Muscle layer of duodenum (tissue), 2 donors: Measurements from ENCODE around the gene FUT7.
A peak's percentile ranks its signal among the peaks of the same experiment; 100 is the strongest.

Experiments used
- H3K27ac ChIP-seq: one replicate; pipeline ENCODE4 v1.7.0; 2013; ENCODE audit warnings: mild to moderate bottlenecking, low read length
- H3K27me3 ChIP-seq: one replicate; pipeline ENCODE4 v1.7.0; 2013; ENCODE audit warnings: low read depth, mild to moderate bottlenecking, control low read depth, low read length
- H3K36me3 ChIP-seq, 2 donors: one replicate each; pipeline ENCODE4 v1.7.0; 2013; ENCODE audit warnings: low read length in 2 of 2, control low read depth in 1 of 2, mild to moderate bottlenecking in 1 of 2; ENCODE audit not compliant: insufficient read depth in 2 of 2, control insufficient read depth in 1 of 2
- H3K4me1 ChIP-seq, 2 donors: one replicate each; pipeline ENCODE4 v1.7.0; 2013; ENCODE audit warnings: low read length in 2 of 2, mild to moderate bottlenecking in 2 of 2, control low read depth in 1 of 2, moderate library complexity in 1 of 2; ENCODE audit not compliant: insufficient read depth in 2 of 2, control insufficient read depth in 1 of 2
- H3K4me3 ChIP-seq, 2 donors: one replicate each; pipeline ENCODE4 v1.7.0; 2013; ENCODE audit warnings: low read length in 2 of 2, low read depth in 1 of 2, mild to moderate bottlenecking in 1 of 2
- H3K9me3 ChIP-seq, 2 donors: one replicate each; pipeline ENCODE4 v1.7.0; 2013; ENCODE audit warnings: low read length in 2 of 2, control low read depth in 1 of 2, mild to moderate bottlenecking in 1 of 2; ENCODE audit not compliant: control insufficient read depth in 1 of 2
- donor health status: healthy.

FUT7 gene

GRCh38 chr9:137002646-137003041 is 29.2 kb downstream of the FUT7 start:
- Histone ChIP-seq H3K27ac (no peak overlapping the region), H3K27me3 (no peaks in the 10 kb centered on the region), H3K36me3 (no peaks in the 10 kb centered on the region), H3K9me3 (no peaks in the 10 kb centered on the region), H3K4me3 (no peak overlapping the region), H3K4me1 (peaks cover 0 to 5% of the 10 kb centered on the region in 2 donors)

- Histone ChIP-seq H3K4me3 (no peak overlapping the region), H3K9me3 (no peaks in the 10 kb centered on the region), H3K36me3 (no peaks in the 10 kb centered on the region), H3K4me1 (peaks cover 0 to under 1% of the 10 kb centered on the region in 2 donors), H3K27ac (no peak overlapping the region), H3K27me3 (no peaks in the 10 kb centered on the region)
These were observed 29.8 kb downstream of the FUT7 start for GRCh38 chr9:137001857-137002645.

- H3K36me3 ChIP-seq: no peaks in the 10 kb centered on the region
- no peak overlapping the region for H3K27ac ChIP-seq
- no peaks in the 10 kb centered on the region for H3K9me3 ChIP-seq
- peaks cover 5% of the 10 kb centered on the region for H3K27me3 ChIP-seq
- no peak overlapping the region for H3K4me3 ChIP-seq
- H3K4me1 ChIP-seq: peaks cover 0 to 17% of the 10 kb centered on the region in 2 donors
These were observed 31.5 kb downstream of the FUT7 start for GRCh38 chr9:137000177-137000930.

- peaks cover 5% of the 10 kb centered on the region for H3K27me3 ChIP-seq
These were observed 34.1 kb downstream of the FUT7 start for GRCh38 chr9:136997830-136998234.

GRCh38 chr9:136997371-136997770 is 34.5 kb downstream of the FUT7 start:
- peaks cover 5% of the 10 kb centered on the region for H3K27me3 ChIP-seq
- H3K36me3 ChIP-seq: peaks cover 0 to 7% of the 10 kb centered on the region in 2 donors
- H3K9me3 ChIP-seq: no peaks in the 10 kb centered on the region
- no peak overlapping the region for H3K4me3 ChIP-seq
- peaks cover 0 to 36% of the 10 kb centered on the region in 2 donors for H3K4me1 ChIP-seq
- no peak overlapping the region for H3K27ac ChIP-seq

More at GRCh38 chr9:136997830-136998234, 34.1 kb downstream of the FUT7 start:
- Histone ChIP-seq H3K4me1 (peaks cover 0 to 33% of the 10 kb centered on the region in 2 donors), H3K27ac (no peak overlapping the region), H3K36me3 (peaks cover 0 to 7% of the 10 kb centered on the region in 2 donors), H3K4me3 (no peak overlapping the region), H3K9me3 (no peaks in the 10 kb centered on the region)

- Histone ChIP-seq H3K27ac (no peak within 1 kb of the TSS), H3K4me3 (peak within 1 kb of the TSS; percentile 16 to 33), H3K4me1 (peaks cover 0 to 36% of the 10 kb centered on the region in 2 donors), H3K36me3 (peaks cover 0 to 7% of the 10 kb centered on the region in 2 donors), H3K27me3 (peaks cover 5% of the 10 kb centered on the region), H3K9me3 (no peaks in the 10 kb centered on the region)
These were observed 35.3 kb downstream of the FUT7 start, which contains the start of gene CLIC3 for GRCh38 chr9:136996361-136997292. CLIC3 (minus strand) TSS chr9:136996568; CDS start chr9:136996543, 25 bp downstream.

- H3K4me3 ChIP-seq: peak overlapping the region in 1 of 2 donors; percentile 33
- peaks cover 0 to 36% of the 10 kb centered on the region in 2 donors for H3K4me1 ChIP-seq
- no peaks in the 10 kb centered on the region for H3K9me3 ChIP-seq
- peaks cover 5% of the 10 kb centered on the region for H3K27me3 ChIP-seq
- H3K27ac ChIP-seq: no peak overlapping the region
- H3K36me3 ChIP-seq: peaks cover 0 to 7% of the 10 kb centered on the region in 2 donors
These were observed 36.0 kb downstream of the FUT7 start for GRCh38 chr9:136995772-136996311.

- H3K4me1 ChIP-seq: peaks cover 0 to 36% of the 10 kb centered on the region in 2 donors
- H3K9me3 ChIP-seq: no peaks in the 10 kb centered on the region
- no peak overlapping the region for H3K4me3 ChIP-seq
- peaks cover 0 to 7% of the 10 kb centered on the region in 2 donors for H3K36me3 ChIP-seq
- H3K27ac ChIP-seq: no peak overlapping the region
- H3K27me3 ChIP-seq: peaks cover 5% of the 10 kb centered on the region
These were observed 36.5 kb downstream of the FUT7 start for GRCh38 chr9:136995362-136995761.

- Histone ChIP-seq H3K36me3 (peaks cover 0 to 7% of the 10 kb centered on the region in 2 donors), H3K27me3 (peaks cover 5% of the 10 kb centered on the region), H3K27ac (no peak overlapping the region), H3K4me3 (no peak overlapping the region), H3K4me1 (peaks cover 0 to 36% of the 10 kb centered on the region in 2 donors), H3K9me3 (no peaks in the 10 kb centered on the region)
These were observed 37.0 kb downstream of the FUT7 start for GRCh38 chr9:136994888-136995230.

- Histone ChIP-seq H3K36me3 (peaks cover 0 to 7% of the 10 kb centered on the region in 2 donors), H3K27me3 (peaks cover 5% of the 10 kb centered on the region), H3K9me3 (no peaks in the 10 kb centered on the region), H3K4me1 (peaks cover 0 to 36% of the 10 kb centered on the region in 2 donors), H3K27ac (no peak overlapping the region), H3K4me3 (no peak overlapping the region)
These were observed 37.6 kb downstream of the FUT7 start for GRCh38 chr9:136994180-136994887.
